Measurements from ENCODE around the gene RAB35.

RAB35 gene

DNA sequence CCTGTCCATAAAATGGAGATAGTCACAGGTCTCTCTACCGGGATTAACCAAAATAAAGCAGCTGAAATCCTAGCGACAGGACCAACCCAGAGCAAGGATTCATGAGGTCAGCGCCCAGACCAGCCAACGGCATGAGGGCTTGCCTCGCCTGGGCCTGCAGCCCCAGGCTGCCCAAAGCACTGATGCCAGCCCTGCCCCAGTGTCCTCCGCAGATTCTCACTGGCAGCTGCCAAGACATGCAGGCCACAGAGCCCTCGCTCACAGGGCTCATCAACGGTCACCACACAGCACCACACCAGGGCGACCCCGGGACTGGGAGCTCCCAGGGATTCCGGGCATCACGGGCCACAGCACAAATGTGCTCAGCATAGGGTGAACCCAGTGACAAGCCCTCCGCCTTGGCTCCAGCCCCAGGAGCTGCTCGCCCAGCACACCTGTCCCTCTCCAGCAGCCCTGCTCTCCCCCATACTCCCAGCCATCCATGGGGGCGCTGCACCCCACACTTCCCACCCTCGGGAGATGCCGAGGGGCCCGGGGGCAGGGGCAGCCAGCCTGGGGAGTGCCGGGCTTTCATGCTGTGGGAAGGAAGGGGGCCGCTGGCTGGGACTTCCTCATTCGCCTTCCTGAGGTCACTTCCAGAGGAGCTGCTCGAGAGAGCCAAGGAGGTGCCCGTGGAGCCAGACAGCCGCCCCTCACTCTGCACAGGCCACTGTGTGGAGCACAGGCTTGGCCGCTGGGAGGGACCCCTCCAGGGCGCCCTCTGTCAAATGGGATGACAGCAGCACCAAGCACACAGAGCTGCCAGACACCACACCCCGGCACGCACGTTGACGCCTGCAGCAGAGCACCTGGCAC, 14.1 kb downstream of the RAB35 start:
- DNase-seq: no peak

DNA sequence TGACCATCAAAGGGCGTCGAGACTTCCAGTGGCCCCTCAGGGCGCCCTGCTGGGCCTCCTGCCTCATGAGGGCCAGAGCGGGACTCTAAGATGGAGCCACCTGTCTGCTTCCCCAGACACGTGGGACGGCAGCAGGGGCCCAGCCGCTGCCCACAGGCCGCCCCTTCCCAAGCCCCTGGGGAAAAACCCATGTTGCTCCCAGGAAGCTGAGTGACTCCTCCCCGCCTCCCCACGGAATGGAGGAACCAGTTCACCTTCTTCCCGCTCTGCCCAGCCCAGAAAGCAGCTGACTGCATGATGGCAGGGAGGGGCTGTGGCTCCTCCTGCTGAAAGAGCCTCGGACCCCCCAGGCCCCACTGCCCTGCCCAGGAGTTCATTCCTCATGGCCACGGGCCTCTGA, 14.9 kb downstream of the RAB35 start:
- no peak for DNase-seq

GRCh38 chr12:120101182-120101581, 15.4 kb downstream of the RAB35 start:
- no peak for DNase-seq

DNA sequence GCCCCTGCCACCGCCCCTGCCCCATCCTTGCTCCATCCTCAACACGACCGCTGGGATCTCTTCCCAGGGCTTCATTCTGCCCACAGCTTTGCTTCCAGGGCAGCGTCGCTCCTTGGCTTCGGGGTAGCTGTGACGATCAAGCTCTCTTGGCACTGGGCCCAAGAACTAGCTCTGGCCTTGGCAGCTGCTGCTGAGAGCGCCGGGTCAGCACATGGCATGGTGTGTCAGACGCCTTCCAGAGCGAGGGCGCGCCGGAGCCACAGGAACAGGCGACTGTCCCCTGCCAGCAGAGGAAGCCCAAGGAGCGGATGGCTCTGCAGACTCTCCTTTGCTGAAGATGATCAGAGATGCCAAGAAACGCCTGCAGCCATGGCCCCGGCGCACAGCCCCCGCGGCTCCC, 15.9 kb downstream of the RAB35 start:
- no peak for DNase-seq

DNA sequence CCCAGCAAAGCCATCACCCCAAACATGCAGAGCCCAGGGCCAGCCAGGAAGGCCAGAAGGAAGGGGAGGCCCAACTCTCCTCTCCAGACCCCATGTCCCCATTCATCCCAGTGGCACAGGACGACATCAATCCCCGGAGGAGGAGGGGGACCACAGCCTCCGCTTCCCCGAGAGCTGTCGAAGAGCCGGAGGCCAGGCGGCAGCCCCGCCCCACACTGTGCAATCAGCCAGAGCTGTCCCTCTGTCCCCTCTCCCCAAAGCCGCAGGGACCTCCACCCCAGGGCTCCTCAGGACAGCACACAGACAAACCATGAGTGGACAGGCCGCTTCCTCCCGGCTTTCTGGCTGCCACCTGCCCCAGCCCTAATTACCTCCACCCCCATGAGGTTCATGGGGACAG, 16.8 kb downstream of the RAB35 start:
- DNase-seq: no peak

DNA sequence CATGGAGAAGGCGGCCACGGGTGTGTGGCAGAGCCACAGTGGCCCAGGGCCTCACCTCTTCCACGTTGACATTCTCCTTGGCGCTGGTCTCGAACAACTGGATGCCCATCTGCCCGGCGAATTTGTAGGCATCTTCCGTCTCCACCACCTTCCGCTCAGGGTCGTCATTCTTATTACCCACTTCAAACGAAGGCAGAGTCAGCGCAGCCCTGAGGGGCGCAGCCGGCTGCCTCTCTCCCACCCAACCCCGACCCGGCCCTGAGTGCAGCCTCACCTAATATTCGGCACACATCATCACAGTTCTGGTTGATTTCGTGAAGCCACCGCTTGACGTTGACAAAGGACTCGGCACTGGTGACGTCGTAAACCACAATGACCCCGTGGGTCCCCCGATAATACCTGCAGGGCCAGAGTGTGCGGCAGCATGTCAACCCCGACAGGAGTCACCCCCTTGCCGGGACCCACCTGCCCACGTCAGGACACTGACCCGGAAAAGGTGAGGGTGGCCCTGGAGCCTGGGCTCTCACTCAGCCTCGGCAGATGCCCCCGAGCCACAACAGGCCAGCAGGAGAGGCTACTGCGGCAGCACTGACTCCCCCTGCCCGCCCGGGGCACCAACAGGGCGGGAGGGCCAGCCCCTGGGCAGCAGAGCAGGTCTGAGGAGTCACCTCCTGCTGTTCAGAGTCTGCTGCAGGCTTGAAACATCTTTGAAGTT, 17.6 kb downstream of the RAB35 start:
- no peak for DNase-seq

DNA sequence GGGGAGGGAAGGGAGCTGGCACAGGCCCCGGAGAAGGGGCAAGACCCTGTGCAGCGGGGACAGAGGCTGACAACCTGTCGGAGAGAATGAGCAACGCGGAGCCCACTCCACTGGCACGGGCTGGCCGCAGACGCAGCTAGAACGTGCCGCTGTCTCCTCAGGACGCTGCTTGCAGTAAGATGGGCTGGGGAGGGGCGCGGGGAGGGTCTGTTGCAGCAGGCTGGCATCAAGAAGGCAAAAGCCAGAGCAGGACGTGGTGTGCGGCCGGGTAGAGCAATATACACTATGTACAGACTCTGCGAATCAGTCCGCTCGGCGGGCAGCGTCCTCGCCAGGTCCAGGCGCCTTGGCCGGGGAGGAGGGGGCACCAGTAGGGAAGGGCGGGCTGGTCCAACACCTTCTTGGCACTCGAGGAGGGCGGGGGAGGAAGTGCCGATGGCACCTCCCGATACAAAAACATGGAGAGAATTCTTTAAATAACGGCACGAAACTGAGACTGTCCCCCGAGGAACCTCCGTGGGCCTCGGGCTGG, 19.8 kb downstream of the RAB35 start:
- DNase-seq: no peak

- DNase-seq: no peak
These were observed 20.8 kb downstream of the RAB35 start for GRCh38 chr12:120095736-120096135.

- no peak for DNase-seq
These were observed 21.2 kb downstream of the RAB35 start for GRCh38 chr12:120095331-120095730.

GRCh38 chr12:120094485-120094884, 22.1 kb downstream of the RAB35 start:
- no peak for DNase-seq

DNA sequence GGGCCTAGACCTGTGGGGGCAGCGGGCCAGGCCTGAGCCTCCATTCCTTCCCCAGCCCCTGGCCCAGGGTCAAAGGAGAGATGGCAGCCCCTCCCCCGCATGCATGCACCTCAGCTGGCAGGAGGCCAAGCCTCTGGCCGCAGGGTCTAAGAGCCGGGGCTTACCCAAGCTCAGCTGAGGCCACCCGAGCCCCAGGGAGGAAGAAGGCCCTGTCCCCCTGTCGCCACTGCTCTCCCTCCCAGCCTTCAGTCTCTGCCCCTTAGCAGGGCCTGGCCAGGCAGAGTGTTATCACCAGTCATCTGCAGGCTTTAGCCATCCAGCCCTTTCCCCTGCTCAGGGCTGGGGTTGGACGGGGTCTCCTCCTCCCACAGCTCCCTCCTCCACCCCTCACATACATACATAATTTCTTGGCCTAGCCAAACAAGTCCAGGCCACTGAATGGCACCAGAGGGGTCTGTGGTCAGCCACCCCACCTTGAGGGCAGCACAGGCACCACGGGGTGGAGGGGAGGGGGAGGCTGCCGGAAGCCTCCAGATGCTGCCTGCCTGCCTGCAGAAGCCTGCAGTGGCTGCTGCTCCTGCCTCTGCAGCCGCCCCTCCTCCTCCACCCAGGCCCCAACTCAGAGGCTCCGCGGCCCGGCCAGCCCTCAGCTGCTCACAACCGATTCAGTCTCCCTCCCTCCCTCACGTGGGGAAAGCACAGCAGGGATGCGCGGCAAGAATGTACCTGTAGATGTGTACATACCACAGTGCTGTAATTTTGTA, 22.8 kb downstream of the RAB35 start:
- no peak for DNase-seq

GRCh38 chr12:120093336-120093591, 23.3 kb downstream of the RAB35 start:
- DNase-seq: no peak

- no peak for DNase-seq
These were observed 23.8 kb downstream of the RAB35 start for GRCh38 chr12:120092551-120093335.

GRCh38 chr12:120091371-120092090, 25.0 kb downstream of the RAB35 start:
- no peak for DNase-seq

DNA sequence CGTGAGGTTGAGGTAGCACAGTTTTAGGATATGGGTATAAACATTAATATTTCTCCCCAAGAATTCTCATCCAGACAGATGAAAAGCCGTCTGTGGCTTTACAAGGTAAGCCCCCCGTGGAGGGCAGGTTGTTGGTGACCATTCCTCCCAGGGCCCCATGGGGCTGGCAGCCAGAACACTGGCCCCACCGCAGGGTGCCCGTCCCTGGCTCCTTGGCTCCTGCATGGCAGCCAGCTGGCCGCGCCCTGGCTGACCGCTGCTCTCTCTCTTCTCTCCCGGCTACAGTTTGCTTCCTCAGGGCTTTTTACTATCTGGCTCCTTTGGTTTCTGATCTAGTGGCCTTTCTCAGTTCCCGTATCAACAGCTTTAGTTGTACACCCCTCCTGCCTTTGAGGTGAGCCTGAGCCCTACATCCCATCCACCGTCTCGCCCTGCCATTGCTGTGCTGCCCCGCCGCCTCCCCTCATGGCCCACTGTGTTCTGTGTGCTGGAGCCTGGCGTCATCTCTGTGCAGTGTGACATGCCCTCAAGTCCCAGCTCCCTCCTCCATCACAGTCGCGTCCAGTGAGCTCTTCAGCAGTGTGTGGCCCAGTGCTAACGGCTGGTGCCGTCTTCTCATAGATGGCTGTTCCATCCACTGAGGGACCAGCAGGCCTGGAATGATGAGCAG, 25.8 kb downstream of the RAB35 start:
- no peak for DNase-seq

DNA sequence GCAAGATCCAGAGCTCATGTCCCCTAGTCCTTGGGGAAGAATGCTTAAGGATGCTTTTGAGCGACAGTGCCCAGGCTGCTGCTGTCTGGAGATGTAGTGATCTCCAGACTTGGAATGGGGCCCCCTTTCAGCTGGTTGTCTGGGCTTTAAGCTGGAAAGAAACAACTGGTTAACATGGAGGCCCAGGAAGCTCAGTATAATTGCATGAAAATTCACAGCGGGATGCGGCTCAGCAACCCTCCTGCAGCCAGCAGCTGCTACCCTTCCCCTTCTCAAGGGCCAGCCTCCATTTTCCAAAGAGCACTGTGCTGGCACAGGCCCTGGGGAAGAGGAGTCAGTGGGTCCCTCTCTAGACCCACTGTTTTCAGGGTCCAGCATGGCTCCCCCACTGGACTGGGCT, 26.3 kb downstream of the RAB35 start:
- DNase-seq: no peak

GRCh38 chr12:120089796-120090195, 26.8 kb downstream of the RAB35 start:
- no peak for DNase-seq

- DNase-seq: no peak
These were observed 27.4 kb downstream of the RAB35 start for GRCh38 chr12:120089105-120089504.

DNA sequence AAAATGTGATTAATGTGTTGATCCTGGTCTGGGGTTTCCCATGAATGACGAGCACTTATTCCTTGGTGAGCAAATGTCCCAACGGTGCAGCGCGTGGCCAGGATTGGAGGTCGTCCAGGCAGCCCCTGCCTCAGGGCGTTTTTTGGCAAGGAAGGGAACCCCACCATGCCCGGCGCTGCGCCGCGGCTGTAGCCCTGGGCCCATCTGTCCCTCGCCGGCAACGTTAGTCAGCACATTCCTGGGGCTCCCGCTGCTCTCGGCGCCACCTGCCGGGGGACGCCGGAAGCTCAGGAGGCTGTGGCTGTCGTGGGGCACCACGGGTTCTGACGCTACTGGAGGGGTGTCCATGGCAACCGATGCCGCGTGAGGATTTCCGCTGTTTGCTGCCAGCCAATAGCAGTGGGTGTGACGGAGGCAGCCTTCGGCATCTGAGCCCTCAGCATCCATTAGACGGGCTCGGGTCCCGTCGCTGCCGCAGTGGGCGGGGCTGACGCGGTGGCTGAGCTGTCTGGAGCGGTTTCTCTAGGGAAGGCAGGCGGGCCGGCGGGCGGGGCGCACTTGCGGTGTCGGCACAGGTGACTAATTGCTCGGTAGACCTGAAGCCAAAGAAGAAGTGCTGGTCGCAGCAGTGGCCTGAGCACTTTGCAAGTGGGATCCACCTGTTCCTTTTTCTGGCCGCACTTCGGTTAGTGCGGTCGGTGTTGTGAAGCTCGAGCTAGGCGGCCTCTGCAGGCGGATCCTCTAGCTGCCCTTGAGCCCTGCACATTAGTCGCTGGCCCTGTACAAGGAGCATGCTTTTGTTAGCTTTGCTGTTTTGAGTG, 29.5 kb downstream of the RAB35 start:
- DNase-seq: peak; percentile 95

DNA sequence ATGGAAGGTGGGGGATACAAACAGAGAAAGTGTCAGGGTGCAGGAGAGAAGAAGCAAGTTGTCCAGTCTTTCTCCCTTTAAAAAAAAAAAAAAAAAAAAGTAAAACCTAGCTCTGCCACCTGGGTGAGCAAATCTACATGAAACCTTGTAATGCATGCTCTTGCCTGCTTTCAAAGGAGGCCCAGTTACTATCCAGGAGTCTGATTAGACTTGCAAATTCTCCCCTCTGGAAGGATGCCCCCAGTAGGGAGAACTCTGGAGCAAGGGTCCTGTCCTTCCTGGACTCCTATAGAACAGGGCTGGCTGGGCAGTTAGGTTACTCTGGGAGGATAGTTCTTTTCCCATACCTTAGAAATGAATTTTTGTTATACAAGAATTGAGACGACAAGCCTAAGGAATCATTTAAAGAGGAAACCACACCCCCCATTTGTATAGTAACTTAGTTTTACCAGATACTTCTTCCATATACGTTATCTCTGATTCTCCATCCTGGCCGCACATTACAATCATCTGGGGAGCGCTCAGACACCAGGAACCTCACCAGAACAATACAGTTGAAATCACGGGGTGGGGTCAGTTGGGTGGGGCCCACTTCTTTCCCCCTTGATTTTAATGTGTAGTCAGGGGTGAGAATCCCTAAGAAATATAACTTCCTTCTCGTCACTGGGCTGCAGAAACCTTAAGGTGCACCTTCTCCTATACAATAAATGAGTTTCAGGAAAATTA, 30.5 kb downstream of the RAB35 start:
- no peak for DNase-seq

Data from SIG-M5 (cell line).